ENCODE data around the gene GRIN2C.
"Not testable (repeated sequence)": the region's sequence is repeated elsewhere in the genome, so short reads cannot be mapped to it uniquely, and the experiment has no call there.

GRIN2C gene

DNA sequence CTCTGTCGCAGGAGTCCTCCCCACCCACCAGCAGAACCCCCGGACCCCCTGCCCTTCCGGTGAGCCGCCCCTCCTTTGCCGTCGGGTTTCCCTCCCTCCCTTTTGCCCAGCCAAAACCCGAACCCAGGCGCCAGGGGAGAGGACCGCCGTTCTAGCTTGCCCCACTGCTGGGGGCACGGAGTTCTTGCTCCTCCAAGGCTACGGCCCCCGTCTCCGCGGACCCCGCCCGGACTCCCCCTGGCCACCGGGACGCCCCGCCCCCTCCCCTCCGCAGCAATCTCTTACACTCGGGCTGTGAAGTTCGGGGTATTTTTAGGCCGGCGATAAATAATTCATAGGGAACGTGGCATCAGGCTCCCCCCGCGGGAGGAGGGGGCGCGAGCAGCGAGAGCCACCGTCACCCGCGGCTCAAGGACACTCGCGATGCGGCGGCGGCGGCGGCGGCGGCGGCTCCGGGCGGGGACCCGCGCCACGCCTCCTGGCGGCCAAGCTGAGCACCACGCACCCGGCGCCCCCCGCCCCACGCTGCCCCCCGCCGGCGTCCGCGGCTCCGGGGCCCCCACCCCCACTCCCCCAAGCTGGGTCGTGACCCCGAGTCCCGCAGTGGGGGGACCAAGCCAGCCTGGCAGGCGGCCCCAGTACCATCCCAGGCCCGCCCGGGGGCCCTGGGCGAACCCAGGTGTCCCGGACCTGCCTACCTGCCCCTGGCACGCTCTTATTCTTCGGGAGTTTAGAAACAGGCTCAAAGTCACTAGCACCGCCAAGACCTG lies at the start of gene GRIN2C:
Gene GRIN2C (minus strand): TSS at position 427 of the 770 bp plus-strand sequence. CDS start 4,793 bp downstream, outside the sequence.
- H3K4me3 ChIP-seq (ENCODE audit: low read length), result no peak within 1 kb of the TSS
- peaks cover 74% of the 10 kb centered on the region for H3K27me3 ChIP-seq (ENCODE audit: control insufficient read depth, insufficient read depth, low read length)
- H3K36me3 ChIP-seq (ENCODE audit: control insufficient read depth, insufficient read depth, low read length), result no peaks in the 10 kb centered on the region
- peaks cover 20% of the 10 kb centered on the region for H3K4me1 ChIP-seq (ENCODE audit: control insufficient read depth, insufficient read depth, low read length)
- H3K9ac ChIP-seq (ENCODE audit: low read length), result no peak within 1 kb of the TSS
- H3K9me3 ChIP-seq (ENCODE audit: control insufficient read depth, low read length), result no peaks in the 10 kb centered on the region

GRCh38 chr17:74909097-74909496 lies 49.4 kb upstream of the GRIN2C start:
- not testable (repeated sequence) for H3K4me1 ChIP-seq (ENCODE audit: control insufficient read depth, insufficient read depth, low read length); H3K9ac ChIP-seq (ENCODE audit: low read length); H3K9me3 ChIP-seq (ENCODE audit: control insufficient read depth, low read length); H3K36me3 ChIP-seq (ENCODE audit: control insufficient read depth, insufficient read depth, low read length); H3K4me3 ChIP-seq (ENCODE audit: low read length)
- peaks cover 18% of the 10 kb centered on the region for H3K27me3 ChIP-seq (ENCODE audit: control insufficient read depth, insufficient read depth, low read length)

- peaks cover 2% of the 10 kb centered on the region for H3K4me1 ChIP-seq (ENCODE audit: control insufficient read depth, insufficient read depth, low read length)
- peaks cover 37% of the 10 kb centered on the region for H3K27me3 ChIP-seq (ENCODE audit: control insufficient read depth, insufficient read depth, low read length)
- no peaks in the 10 kb centered on the region for H3K36me3 ChIP-seq (ENCODE audit: control insufficient read depth, insufficient read depth, low read length)
- no peak overlapping the region for H3K9ac ChIP-seq (ENCODE audit: low read length)
- H3K9me3 ChIP-seq (ENCODE audit: control insufficient read depth, low read length), result no peaks in the 10 kb centered on the region
- H3K4me3 ChIP-seq (ENCODE audit: low read length), result no peak overlapping the region
Observed at GRCh38 chr17:74907012-74907411, 47.3 kb upstream of the GRIN2C start.

GRCh38 chr17:74906214-74906793 lies 46.6 kb upstream of the GRIN2C start:
- H3K27me3 ChIP-seq (ENCODE audit: control insufficient read depth, insufficient read depth, low read length), result peaks cover 42% of the 10 kb centered on the region
- not testable (repeated sequence) for H3K4me1 ChIP-seq (ENCODE audit: control insufficient read depth, insufficient read depth, low read length); H3K9me3 ChIP-seq (ENCODE audit: control insufficient read depth, low read length); H3K4me3 ChIP-seq (ENCODE audit: low read length); H3K36me3 ChIP-seq (ENCODE audit: control insufficient read depth, insufficient read depth, low read length); H3K9ac ChIP-seq (ENCODE audit: low read length)

GRCh38 chr17:74904687-74905409 lies 45.2 kb upstream of the GRIN2C start:
- no peaks in the 10 kb centered on the region for H3K9me3 ChIP-seq (ENCODE audit: control insufficient read depth, low read length)
- H3K4me1 ChIP-seq (ENCODE audit: control insufficient read depth, insufficient read depth, low read length), result peaks cover 4% of the 10 kb centered on the region

GRCh38 chr17:74903671-74904070 lies 44.0 kb upstream of the GRIN2C start:
- Histone ChIP-seq H3K36me3 (ENCODE audit: control insufficient read depth, insufficient read depth, low read length) (no peaks in the 10 kb centered on the region), H3K9me3 (ENCODE audit: control insufficient read depth, low read length) (no peaks in the 10 kb centered on the region), H3K4me3 (ENCODE audit: low read length) (no peak overlapping the region), H3K9ac (ENCODE audit: low read length) (no peak overlapping the region), H3K4me1 (ENCODE audit: control insufficient read depth, insufficient read depth, low read length) (peaks cover 4% of the 10 kb centered on the region), H3K27me3 (ENCODE audit: control insufficient read depth, insufficient read depth, low read length) (peaks cover 54% of the 10 kb centered on the region)

More at GRCh38 chr17:74904687-74905409, 45.2 kb upstream of the GRIN2C start:
- no peaks in the 10 kb centered on the region for H3K36me3 ChIP-seq (ENCODE audit: control insufficient read depth, insufficient read depth, low read length)
- no peak overlapping the region for H3K4me3 ChIP-seq (ENCODE audit: low read length)
- H3K9ac ChIP-seq (ENCODE audit: low read length), result no peak overlapping the region
- peaks cover 54% of the 10 kb centered on the region for H3K27me3 ChIP-seq (ENCODE audit: control insufficient read depth, insufficient read depth, low read length)

- Histone ChIP-seq H3K27me3 (ENCODE audit: control insufficient read depth, insufficient read depth, low read length) (peaks cover 58% of the 10 kb centered on the region), H3K4me1 (ENCODE audit: control insufficient read depth, insufficient read depth, low read length) (peaks cover 4% of the 10 kb centered on the region), H3K4me3 (ENCODE audit: low read length) (no peak overlapping the region), H3K9ac (ENCODE audit: low read length) (no peak overlapping the region), H3K9me3 (ENCODE audit: control insufficient read depth, low read length) (no peaks in the 10 kb centered on the region), H3K36me3 (ENCODE audit: control insufficient read depth, insufficient read depth, low read length) (no peaks in the 10 kb centered on the region)
Observed at GRCh38 chr17:74903034-74903433, 43.3 kb upstream of the GRIN2C start.

DNA sequence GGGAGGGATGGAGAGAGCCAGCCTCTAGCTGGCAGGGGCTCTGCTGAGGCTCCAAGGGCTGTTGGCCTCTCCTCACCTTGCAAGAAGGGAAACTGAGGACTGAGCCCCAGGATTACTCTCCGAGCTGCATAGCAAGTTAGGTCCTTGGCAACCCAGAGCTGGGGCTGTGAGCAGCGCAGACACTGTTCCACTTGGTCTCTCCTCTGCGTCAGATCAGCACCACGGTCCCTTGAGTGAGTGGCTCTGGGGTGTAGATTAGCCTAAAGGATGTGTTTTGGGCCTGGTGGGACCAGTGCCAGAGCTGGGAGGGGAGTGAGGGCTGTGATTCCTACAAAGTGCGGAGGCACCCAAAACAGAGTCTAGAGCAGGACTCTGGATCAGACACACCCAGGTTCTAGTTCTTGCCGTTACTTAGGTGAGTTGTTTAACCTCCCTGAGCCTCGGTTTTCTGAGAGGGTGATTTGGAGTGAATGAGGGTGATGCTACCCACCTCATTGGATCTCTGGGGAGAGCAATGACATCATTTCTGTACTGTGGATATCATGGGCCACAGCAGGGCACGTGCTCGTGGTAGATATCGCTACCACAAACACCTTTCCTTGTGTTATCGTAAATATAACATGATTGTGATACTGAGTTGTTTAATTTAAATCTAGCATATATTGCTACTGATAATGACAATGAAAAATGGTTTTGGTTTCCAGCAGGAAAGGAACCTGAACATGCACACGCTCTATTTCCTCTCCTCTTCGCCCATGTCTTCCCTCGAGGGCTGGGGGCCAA lies 41.9 kb upstream of the GRIN2C start:
- H3K36me3 ChIP-seq (ENCODE audit: control insufficient read depth, insufficient read depth, low read length), result no peaks in the 10 kb centered on the region
- peaks cover 61% of the 10 kb centered on the region for H3K27me3 ChIP-seq (ENCODE audit: control insufficient read depth, insufficient read depth, low read length)
- no peaks in the 10 kb centered on the region for H3K9me3 ChIP-seq (ENCODE audit: control insufficient read depth, low read length)
- no peak overlapping the region for H3K4me3 ChIP-seq (ENCODE audit: low read length)
- peaks cover 4% of the 10 kb centered on the region for H3K4me1 ChIP-seq (ENCODE audit: control insufficient read depth, insufficient read depth, low read length)
- no peak overlapping the region for H3K9ac ChIP-seq (ENCODE audit: low read length)

- H3K4me3 ChIP-seq (ENCODE audit: low read length), result no peak overlapping the region
- peaks cover 4% of the 10 kb centered on the region for H3K4me1 ChIP-seq (ENCODE audit: control insufficient read depth, insufficient read depth, low read length)
- H3K9me3 ChIP-seq (ENCODE audit: control insufficient read depth, low read length), result no peaks in the 10 kb centered on the region
- no peaks in the 10 kb centered on the region for H3K36me3 ChIP-seq (ENCODE audit: control insufficient read depth, insufficient read depth, low read length)
- H3K27me3 ChIP-seq (ENCODE audit: control insufficient read depth, insufficient read depth, low read length), result peaks cover 73% of the 10 kb centered on the region
- H3K9ac ChIP-seq (ENCODE audit: low read length), result no peak overlapping the region
Observed at GRCh38 chr17:74900208-74900607, 40.5 kb upstream of the GRIN2C start.

DNA sequence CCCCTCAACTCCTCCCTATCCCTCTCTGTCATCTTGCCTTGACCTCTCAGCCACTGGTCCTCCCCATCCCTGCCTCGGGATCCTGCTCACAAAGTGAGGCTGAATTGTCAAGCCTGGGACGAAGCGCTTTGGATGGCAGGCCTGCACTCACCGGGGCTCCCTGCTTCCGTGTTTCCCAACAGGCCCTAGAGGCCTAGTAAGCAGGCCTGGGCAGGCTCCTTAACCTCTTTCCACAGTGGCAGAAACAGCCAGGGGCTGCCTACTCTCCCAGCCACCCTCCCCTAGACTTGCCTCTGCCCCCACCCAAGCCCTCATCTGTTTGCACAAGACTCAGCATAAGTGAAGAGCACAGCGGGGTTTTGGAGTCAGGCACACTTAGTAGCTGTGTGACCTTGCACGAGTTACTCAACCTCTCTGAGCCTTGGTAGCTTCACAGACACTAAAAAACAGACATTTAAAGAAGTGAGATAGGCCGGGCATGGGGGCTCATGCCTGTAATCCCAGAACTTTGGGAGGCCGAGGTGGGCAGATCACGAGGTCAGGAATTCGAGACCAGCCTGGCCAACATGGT lies 38.8 kb upstream of the GRIN2C start:
- no peaks in the 10 kb centered on the region for H3K36me3 ChIP-seq (ENCODE audit: control insufficient read depth, insufficient read depth, low read length)
- H3K4me3 ChIP-seq (ENCODE audit: low read length), result no peak overlapping the region
- H3K4me1 ChIP-seq (ENCODE audit: control insufficient read depth, insufficient read depth, low read length), result peaks cover 4% of the 10 kb centered on the region
- peaks cover 73% of the 10 kb centered on the region for H3K27me3 ChIP-seq (ENCODE audit: control insufficient read depth, insufficient read depth, low read length)
- no peaks in the 10 kb centered on the region for H3K9me3 ChIP-seq (ENCODE audit: control insufficient read depth, low read length)
- H3K9ac ChIP-seq (ENCODE audit: low read length), result no peak overlapping the region

DNA sequence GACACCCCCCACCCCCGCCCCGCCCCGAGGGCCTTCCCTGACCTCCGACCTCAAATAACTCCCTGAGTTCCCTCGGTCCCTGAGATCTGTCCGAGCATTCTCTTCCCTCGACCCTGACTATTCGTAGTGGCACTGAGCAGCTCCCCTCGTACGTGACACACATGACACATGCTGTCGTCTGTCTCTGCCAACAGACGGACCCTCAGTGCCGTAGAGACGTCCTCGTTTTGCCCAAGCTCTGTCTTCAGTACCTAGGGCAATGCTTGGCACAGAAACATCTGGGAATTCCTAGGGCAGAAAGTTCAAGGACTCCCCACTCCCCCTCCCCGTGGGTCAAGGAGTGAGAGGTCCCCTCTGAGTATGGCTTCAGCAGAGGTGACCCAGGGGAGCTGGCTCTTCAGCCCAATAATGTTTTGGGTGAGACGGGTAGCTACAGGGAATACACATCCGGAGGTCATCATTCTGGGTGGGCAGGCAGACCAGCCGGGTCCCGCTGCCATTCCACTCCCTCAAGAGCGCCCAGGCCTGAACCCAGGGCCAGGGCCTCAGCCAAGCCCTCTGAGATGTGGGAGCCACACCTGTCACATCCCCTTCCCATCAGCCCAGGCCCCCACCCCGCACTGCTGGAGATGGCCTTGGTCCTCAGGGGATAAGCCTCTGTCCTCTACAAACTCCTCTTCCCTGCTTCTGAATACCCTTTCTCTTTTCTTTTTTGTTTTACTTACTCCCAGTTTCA lies 34.4 kb upstream of the GRIN2C start:
- Histone ChIP-seq H3K9ac (ENCODE audit: low read length) (no peak overlapping the region), H3K4me3 (ENCODE audit: low read length) (no peak overlapping the region), H3K9me3 (ENCODE audit: control insufficient read depth, low read length) (no peaks in the 10 kb centered on the region), H3K4me1 (ENCODE audit: control insufficient read depth, insufficient read depth, low read length) (peaks cover 5% of the 10 kb centered on the region), H3K36me3 (ENCODE audit: control insufficient read depth, insufficient read depth, low read length) (no peaks in the 10 kb centered on the region), H3K27me3 (ENCODE audit: control insufficient read depth, insufficient read depth, low read length) (peaks cover 65% of the 10 kb centered on the region)
